KBM-7 (cell line): Measurements from ENCODE around the gene NFIA.

Experiments used
- DNase-seq: peaks from one replicate; pipeline ENCODE4 v3.0.0-alpha.2; 2015
- in situ Hi-C: fragments of 300-500 bp; cut with MboI; formaldehyde crosslinking; loops from 2 replicates; pipeline ENCODE4 v1.14.3; 2020; ENCODE audit warnings: low sequenced_read_pairs, low pct_unique_long_range_greater_than_20kb, mixed read lengths

The NFIA gene

DNA sequence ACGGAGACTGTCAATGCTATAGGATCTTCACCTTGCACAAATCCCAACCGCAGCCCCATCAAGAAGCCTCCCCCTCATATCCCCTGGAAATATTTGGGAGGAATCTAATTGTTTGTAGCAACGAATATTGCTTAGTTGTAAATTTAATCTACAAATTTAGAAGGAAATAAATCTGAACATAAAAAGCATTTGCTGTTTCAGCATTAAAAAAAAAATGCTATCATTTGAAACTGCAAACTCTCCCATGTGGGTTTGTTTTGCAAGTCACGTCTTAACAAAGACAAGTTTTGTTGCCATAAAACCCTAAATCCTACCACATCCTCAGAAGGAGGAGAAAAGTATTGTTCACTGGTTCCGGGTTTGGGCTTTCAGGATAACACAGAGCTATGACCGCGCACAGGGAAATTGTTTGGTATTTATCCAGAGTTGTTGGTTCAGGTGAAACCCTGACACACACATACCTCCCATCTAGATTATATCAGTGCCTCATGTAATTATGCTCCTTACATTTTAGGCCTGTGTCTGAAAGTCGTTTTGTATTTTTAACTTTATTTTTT lies 363.0 kb downstream of the NFIA start:
- in situ Hi-C loops, result no loop called here
- DNase-seq, result no peak

DNA sequence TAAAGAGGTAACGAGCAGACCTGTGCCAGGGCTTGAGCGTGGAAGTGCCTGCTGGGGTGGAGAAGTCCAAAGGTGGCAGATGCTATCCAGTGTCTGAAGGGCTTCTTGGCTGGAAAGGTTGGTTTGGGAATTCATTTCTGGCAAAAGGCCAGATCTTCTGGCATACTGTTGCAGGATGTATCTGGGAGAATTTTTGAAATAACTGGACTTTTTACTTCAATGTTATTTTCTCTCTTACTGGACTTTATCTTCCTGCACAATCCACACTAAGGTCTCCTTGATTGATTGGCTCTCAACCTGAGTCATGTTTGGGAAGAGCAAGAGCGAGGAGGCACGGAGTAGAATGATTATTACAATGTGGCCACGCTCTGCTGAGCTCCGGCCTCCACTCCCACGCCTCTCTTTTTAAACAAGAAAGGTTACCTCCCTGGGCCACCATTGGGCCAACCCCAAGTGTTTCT lies 364.2 kb downstream of the NFIA start:
- in situ Hi-C loops, result no loop called here

GRCh38 chr1:61447106-61447967 lies 365.0 kb downstream of the NFIA start:
- in situ Hi-C loops, result no loop called here
- DNase-seq, result no peak

More for the DNA sequence above, 364.2 kb downstream of the NFIA start:
- DNase-seq, result no peak

DNA sequence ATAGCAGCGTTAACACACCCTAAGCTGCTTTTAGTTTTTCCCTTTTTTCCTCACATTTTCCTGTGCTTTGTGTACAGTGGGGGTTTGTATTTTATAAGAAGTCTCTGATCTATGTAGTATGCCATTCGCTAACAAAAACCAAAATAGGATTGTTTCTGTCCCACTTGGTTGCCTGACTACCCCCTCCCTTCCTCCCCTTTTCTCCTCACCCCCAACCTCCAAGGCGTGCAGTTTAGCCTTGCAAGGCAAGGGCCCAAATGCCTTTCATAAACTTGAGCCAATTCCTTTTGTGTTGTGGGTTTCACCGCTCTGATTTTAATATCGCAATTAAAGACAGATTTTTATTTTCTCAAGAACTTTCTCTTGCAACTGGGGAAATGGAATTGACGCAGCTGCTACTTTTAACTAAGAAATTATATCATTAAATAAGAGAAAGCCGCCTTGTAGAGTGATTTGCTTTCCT lies 365.6 kb downstream of the NFIA start:
- DNase-seq, result no peak
- in situ Hi-C loops, result no loop called here

DNA sequence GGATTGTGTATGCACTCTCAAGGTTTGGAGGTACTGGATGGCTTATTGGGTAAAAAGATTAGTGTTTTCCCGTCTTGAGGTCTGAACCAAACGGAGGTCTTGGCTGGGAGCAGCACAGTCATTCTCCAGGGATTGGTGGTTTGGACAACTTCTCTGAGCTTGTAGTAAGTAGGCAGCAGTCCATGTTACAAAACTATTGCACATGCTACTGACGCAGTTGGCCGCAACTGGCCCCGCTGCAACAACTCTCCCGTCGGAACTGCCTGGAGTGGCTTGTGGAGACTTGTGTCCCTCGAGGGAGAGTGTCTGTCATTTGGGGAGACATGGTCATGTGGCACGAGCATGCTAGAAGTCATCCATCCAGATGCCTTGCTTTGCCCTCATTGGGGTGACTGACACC lies 366.6 kb downstream of the NFIA start:
- DNase-seq, result no peak
- in situ Hi-C loops, result no loop called here

GRCh38 chr1:61449410-61449809 lies 367.0 kb downstream of the NFIA start:
- in situ Hi-C loops, result no loop called here
- no peak for DNase-seq

GRCh38 chr1:61450454-61450853 lies 368.1 kb downstream of the NFIA start:
- DNase-seq, result no peak
- in situ Hi-C loops, result no loop called here

DNA sequence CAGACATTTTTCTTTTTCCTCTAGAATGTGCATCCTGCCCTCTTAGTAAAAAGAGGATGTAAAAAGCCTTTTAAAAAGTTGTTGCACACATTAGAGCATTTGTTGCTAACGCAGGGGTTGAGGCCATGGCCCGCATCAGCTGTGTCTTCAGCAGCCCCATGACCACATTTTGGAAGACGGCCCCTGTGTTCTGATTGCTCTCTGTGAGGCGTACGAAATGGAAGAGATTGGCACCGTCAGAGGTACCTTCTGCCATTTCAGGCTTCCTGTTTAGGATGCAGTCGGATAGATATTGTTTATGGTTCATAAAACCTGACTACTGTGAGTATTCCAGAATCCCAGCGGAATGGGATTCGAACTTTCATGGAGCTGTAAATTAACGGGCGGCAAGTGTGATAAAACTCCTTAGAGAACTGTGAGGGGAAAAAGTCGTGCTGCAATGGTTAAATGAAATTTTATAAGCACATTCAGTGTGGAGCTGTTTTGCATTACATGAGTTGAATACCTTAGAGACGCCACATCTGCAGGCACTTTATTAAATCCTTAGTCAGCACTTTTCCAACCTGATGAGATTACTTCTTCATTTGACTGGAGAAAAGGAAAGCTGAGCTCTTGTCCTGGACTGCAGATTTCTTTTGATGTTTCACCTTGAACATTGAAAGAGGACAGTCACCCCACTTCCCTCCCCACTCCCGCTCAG lies 368.7 kb downstream of the NFIA start:
- no peak for DNase-seq
- in situ Hi-C loops, result no loop called here

DNA sequence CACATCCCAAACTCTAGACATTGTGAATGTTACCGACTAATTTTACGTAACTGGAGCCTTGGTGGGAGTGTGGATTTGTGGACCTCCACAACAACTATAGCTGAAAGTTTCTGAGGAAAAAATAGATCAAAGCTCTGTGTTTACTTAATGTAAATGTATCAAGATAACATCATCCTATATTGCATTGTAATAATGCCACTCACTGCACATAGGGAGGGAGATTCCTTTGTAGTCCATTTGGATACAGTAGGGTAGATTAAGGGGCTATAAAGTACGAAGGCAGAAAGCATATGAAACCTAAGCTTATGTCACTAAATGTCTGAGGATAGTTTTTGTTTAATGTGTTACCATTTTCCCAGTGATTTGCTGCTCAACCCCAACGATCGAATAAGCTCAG lies 369.2 kb downstream of the NFIA start:
- in situ Hi-C loops, result no loop called here
- no peak for DNase-seq

- DNase-seq, result no peak
- in situ Hi-C loops, result no loop called here
These were observed 370.0 kb downstream of the NFIA start for GRCh38 chr1:61452176-61453035.

DNA sequence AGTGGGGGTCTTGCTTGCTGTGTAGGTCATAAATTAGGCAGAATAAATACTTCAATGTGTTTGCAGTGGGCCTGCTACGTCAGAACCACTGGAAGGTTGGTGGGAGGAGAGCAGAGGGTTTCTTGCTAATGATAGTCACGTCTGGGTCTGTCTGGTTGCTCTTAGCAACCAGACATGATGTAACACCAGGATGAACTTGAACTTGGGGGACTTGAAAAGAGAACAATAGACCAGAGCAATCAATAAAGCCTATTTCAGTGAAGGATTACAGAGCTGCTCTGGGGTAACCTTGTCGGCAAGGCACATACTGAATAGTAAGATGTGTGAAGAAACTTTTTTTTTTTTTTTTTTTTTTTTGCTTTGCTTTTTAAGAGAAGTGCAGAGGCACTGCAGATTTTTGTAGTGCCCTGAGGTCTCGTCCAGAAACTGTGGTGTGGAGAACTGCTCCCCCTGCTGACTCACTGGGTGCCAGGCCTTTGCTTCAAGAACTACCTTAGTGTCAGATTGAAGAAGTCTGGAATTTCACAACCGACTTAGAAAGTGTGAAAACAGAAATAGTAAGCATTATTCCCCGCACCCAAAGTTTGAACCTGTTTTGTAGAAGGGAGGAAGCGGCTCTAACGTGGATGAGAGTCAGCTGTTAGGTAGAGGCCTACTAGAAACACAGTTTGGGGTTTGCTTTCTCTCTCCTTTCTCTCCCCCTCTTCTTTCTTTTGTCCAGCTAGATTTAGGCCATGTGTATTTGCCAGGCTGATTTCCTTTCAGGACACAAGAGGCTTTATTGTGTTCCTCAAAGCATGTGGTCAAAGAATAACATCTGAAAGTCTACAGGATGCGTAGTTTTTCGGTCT lies 371.0 kb downstream of the NFIA start:
- DNase-seq, result peak; percentile 85
- in situ Hi-C loops, result no loop called here

DNA sequence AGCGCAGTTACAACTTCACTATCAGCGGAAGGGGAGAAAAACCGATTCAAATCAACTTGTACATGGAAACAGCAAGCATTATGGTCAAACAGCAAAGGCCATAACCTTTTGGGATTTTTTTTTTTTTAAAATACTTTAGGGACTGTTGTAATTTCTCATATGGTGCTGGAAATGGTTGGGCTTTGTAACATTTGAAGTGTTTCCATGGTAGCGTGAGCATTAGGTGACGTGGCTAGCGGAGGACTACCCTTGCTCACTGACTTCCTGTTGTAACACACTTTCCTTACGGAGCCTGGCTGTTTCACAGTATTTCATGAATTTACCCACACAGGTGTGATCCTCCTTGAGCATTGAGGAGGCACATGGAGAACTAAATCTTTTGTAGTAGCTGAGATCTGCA lies 373.0 kb downstream of the NFIA start:
- in situ Hi-C loops, result no loop called here
- DNase-seq, result no peak

DNA sequence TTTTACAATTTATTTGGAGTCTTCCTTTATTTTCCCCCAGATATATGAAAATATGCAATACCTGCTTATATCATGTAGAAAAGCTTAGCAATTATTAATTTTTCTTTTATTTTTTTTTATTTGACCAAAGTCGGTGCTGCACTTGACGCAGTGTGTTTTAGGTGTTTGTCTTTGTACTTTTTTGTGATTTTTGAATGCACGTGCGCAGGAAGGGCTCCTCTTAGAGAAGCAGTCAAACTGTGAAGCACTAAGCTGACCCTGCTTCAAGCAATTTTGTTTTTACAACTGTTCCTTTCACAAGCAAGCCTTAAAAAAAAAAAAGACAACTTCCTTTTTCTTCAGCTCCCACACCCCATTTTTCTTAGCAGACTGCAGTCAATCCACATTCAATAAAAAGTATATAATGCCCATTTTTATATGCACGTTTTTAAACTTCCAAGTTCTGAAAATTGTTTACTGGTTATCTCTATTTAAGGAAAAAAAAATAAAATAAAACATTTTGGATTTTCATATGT lies 375.2 kb downstream of the NFIA start:
- in situ Hi-C loops, result no loop called here
- DNase-seq, result peak; percentile 20

DNA sequence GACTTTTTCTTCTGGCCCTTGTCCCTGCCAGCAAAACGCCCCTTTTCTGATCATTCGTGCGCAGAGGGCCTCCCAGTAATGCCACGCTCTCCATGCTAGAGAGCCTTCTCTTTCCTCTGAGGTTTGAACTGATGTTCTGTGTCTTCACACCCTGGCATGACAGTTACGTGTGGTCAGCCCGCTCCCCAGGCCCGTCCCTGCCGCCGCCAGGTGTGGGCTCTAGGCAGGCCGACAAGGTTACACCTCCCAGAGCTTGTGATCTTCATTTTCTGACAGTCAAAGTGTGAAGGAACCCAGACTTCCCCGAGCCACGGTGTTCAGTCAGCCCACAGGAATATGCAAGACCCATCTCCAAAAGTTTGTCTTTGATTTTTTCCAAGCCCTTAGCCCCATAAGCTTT lies 377.0 kb downstream of the NFIA start:
- DNase-seq, result no peak
- in situ Hi-C loops, result no loop called here

DNA sequence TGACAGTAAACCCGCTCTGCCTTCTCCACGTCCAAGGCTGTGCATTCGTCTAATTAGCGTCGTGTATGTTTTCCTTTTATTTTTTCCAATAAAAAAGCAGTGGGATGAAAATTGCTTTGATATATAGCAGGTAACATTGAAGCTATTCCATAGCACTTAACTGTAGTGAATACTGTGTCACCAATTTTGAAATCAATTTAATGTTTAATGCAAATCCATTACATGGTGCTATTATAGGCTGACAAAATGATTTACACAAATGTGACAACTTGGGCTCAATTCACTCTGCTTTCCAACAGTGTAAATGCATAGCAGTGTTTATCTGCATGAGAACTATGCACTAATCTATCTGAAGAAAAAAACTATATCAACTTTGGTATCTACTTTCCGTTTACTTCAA lies 377.8 kb downstream of the NFIA start:
- DNase-seq, result no peak
- in situ Hi-C loops, result no loop called here

DNA sequence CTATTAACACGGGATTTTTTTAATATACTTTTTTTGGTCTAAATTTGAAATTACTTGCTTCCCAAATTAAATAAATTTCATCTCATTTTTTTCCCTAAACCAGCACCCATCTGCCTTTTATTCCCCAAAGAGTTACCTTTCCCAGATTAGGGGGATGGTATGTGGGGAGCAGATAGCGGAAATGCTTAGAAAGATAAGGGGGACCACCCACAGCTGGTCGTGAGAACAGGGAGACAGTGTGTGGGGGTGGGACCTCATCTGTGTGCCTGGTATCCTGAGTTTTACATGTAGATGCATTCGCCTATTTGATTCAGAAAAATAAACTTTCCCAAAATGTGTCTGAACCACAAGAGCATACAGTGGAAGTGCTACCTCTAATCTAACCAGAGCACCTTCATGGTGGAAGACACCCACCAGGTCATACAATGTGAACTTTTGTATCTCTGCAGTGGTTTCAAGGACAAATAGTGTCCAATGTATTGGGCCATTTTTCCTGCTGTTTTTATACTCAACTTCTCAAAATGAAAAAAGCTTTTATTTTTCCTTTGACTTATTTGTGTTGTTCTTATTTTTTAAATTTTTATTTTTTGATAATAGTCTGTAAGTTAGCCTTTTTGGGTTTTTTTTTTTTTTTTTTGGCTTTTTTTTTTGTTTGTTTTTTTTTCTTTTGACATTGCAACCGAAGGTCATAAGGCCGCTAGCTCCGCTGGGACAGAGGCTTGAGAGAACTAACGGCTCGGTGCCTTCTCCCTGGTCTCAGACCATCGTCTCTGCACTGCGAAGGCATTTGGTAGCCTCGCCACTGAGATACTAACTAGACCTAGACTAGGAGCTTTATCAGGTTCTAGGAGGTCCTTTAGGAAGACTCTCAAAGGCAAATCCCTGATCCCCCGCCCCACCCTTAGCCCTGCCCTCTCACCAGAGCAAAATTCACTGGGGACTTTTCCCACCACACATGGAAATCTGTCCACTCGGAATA lies 379.3 kb downstream of the NFIA start:
- DNase-seq, result no peak
- in situ Hi-C loops, result no loop called here

- no peak for DNase-seq
- in situ Hi-C loops, result no loop called here
These were observed 380.3 kb downstream of the NFIA start for GRCh38 chr1:61462628-61463027.
